C4-2B (cell line): Measurements from ENCODE around the gene DNAJB8.

Experiments
- CTCF ChIP-seq: fragments of 450-650 bp; conservative IDR thresholded peaks from 2 replicates; pipeline ENCODE4 v1.5.1; 2017; ENCODE audit warnings: mild to moderate bottlenecking
- ZFX ChIP-seq: fragments of 450-650 bp; IDR thresholded peaks from 2 replicates; pipeline ENCODE4 v1.6.1; 2017

GRCh38 chr3:128452678-128453275, 13.9 kb downstream of the DNAJB8 start:
- TF ChIP-seq ZFX (no peak), CTCF (no peak)
